ENCODE results near the gene LGALS7B.

GRCh38 chr19:38788478-38789243 is at the start of gene LGALS7B:
- no peak for TF ChIP-seq RAD21 (IDR thresholded peaks at IDR 0.05; ENCODE audit: low read length)
- TF ChIP-seq CTCF (conservative IDR thresholded peaks at IDR 0.05; ENCODE audit: low read depth, low read length), result no peak
- no peak for TF ChIP-seq FOS (IDR thresholded peaks at IDR 0.05; ENCODE audit: low read depth, low read length)
